ENCODE data around the gene CSMD2. TPM values are rescaled to one million over a fixed set of nuclear protein-coding genes. Genes with fewer than 3 reads are reported as not detected.

The CSMD2 gene
- total and polyA plus RNA-seq, 2 of the 4 experiments (the other 2 are of a cell fraction): under 0.01 to 0.36 TPM

DNA sequence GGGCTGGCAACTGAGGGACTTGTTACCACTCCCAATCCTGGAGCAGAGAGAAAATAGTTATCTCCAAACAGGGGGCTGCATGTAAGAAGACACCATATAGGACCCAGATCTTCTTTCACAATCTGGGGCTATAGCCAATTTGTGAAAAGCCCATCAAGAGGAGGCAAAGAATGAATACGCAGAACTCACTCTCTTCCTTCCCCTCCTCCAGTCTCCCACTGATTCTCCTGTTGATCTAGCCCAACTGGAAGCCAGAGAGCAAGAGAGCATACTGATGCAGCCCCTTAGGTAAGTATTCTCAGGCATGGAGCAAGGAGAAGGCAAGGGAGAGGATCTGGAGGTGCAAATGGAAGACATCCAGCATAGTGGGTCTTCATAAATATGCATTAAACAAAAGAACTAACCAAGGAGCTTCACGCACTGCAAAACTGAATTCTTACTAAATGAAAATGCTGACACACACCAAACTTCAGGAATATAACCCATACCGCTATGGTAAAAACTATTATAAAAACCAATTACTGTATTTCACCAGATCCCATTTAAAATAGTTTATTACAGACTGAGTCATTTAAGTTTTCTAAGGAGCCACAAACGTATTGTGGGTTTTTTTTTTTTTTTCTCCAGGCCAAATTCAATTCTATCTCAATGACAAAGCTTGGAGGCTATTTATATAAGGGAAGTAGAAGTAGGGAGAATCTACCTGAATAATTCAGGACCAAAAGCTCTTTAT lies 316.7 kb downstream of the CSMD2 start:
- no peaks in the 10 kb centered on the region for H3K9me1 ChIP-seq (ENCODE audit: insufficient read depth, low read length)
- H2BK20ac ChIP-seq (ENCODE audit: low read depth, low read length): no peak overlapping the region
- no CpG with 5 or more reads among the region's 4 CpGs for WGBS, 2 experiments (ENCODE audit: extremely low coverage in 2 of 2, insufficient read length in 1 of 2)
- in situ Hi-C loops (cut with MboI; ENCODE audit: low sequenced_read_pairs): no loop called here
- ChIA-PET POLR2A (ENCODE audit: unreplicated experiment) (no interaction called here), CTCF (no interaction called here)
- H3K36me3 ChIP-seq (ENCODE audit: control insufficient read depth, insufficient read depth, low read length): no peaks in the 10 kb centered on the region
- no peak overlapping the region for H3K56ac ChIP-seq (ENCODE audit: extremely low read depth, insufficient read depth, low read length)
- H4K91ac ChIP-seq (ENCODE audit: insufficient read depth, low read depth, low read length): no peak overlapping the region
- no peak overlapping the region for H2BK120ac ChIP-seq (ENCODE audit: low read depth, low read length)
- no peaks in the 10 kb centered on the region for H3K27me3 ChIP-seq (ENCODE audit: control insufficient read depth, insufficient read depth, low read length)
- dilution Hi-C loops (cut with HindIII; ENCODE audit: low sequenced_read_pairs, unreplicated experiment): no loop called here
- H2AK5ac ChIP-seq (ENCODE audit: low read depth, low read length): no peak overlapping the region
- no peaks in the 10 kb centered on the region for H4K20me1 ChIP-seq (ENCODE audit: insufficient read depth, low read length)
- no peaks in the 10 kb centered on the region for H3K79me1 ChIP-seq (ENCODE audit: low read depth in 1 of 2, low read length in 2 of 2)
- H4K5ac ChIP-seq (ENCODE audit: low read depth, low read length): no peak overlapping the region
- intact Hi-C loops (cut with micrococcal nuclease): no loop called here
- ATAC-seq (ENCODE audit: low read depth) (no peak), DNase-seq (no peak)
- H2AFZ ChIP-seq (replicated peaks; ENCODE audit: low read length, poor library complexity): no peak overlapping the region
- BruUV-seq (replicated peaks): no TSS peak
- H3K4me3 ChIP-seq (ENCODE audit: insufficient read depth, low read depth, low read length): no peak overlapping the region
- no peak overlapping the region for H3K9ac ChIP-seq (ENCODE audit: low read depth, low read length)
- no peak overlapping the region for H3K27ac ChIP-seq (ENCODE audit: insufficient read depth, low read length)
- no peak overlapping the region for H3K4me2 ChIP-seq (ENCODE audit: low read depth, low read length)
- H3K4ac ChIP-seq (ENCODE audit: low read depth, low read length): no peak overlapping the region
- TF ChIP-seq SMC3 (IDR thresholded peaks at IDR 0.05; ENCODE audit: low read depth, low read length) (no peak), MAFK (IDR thresholded peaks at IDR 0.05; ENCODE audit: low read depth, low read length) (no peak), CEBPB (IDR thresholded peaks at IDR 0.05; ENCODE audit: low read depth, low read length) (no peak), FOS (IDR thresholded peaks at IDR 0.05; ENCODE audit: low read depth, low read length) (no peak), RAD21 (IDR thresholded peaks at IDR 0.05; ENCODE audit: low read length) (no peak), NFE2L2 (IDR thresholded peaks at IDR 0.05; ENCODE audit: low read depth, low read length) (no peak), RFX5 (IDR thresholded peaks at IDR 0.05; ENCODE audit: low read depth, low read length) (no peak), MXI1 (IDR thresholded peaks at IDR 0.05; ENCODE audit: borderline replicate concordance, low read depth, low read length) (no peak), MAZ (IDR thresholded peaks at IDR 0.05; ENCODE audit: borderline replicate concordance, low read depth, low read length) (no peak)
- TF ChIP-seq, protein P1, sequence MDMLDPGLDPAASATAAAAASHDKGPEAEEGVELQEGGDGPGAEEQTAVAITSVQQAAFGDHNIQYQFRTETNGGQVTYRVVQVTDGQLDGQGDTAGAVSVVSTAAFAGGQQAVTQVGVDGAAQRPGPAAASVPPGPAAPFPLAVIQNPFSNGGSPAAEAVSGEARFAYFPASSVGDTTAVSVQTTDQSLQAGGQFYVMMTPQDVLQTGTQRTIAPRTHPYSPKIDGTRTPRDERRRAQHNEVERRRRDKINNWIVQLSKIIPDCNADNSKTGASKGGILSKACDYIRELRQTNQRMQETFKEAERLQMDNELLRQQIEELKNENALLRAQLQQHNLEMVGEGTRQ (IDR thresholded peaks at IDR 0.05; ENCODE audit: low read depth, low read length): no peak
- no peak overlapping the region for H3K23ac ChIP-seq (ENCODE audit: low read depth, low read length)
- no peak overlapping the region for H3K14ac ChIP-seq (replicated peaks; ENCODE audit: low read depth, low read length)
- H2BK5ac ChIP-seq (ENCODE audit: low read depth, low read length, poor library complexity, severe bottlenecking): no peak overlapping the region
- peaks cover 19% of the 10 kb centered on the region for H3K9me3 ChIP-seq (ENCODE audit: control insufficient read depth, insufficient read depth, low read length)
- H3K18ac ChIP-seq (ENCODE audit: low read depth, low read length): no peak overlapping the region
- H3K4me1 ChIP-seq (ENCODE audit: control insufficient read depth, insufficient read depth, low read length): no peaks in the 10 kb centered on the region
- H4K8ac ChIP-seq (ENCODE audit: low read depth in 2 of 2, low read length in 2 of 2): no peak overlapping the region
- H2BK15ac ChIP-seq (ENCODE audit: low read depth, low read length): no peak overlapping the region
- H2AK9ac ChIP-seq (replicated peaks; ENCODE audit: low read depth, low read length, poor library complexity): no peak overlapping the region
